OCI-LY1 (cell line): ENCODE data around the gene TRABD2B.

Source experiments
- H2AFZ ChIP-seq: fragments of 200-600 bp; sonication (generic), shearing (Covaris generic); 2 replicates; pipeline ENCODE4 v1.6.0; 2014; ENCODE audit warnings: antibody characterized with exemption, mild to moderate bottlenecking, low read length
- H3F3A ChIP-seq: fragments of 200-600 bp; sonication (generic), shearing (Covaris generic); 2 replicates; pipeline ENCODE4 v1.6.0; 2014; ENCODE audit warnings: mild to moderate bottlenecking, antibody characterized with exemption, low read length, moderate library complexity; ENCODE audit not compliant: insufficient read depth
- H3K27ac ChIP-seq: fragments of 200-600 bp; sonication (generic); 2 replicates; pipeline ENCODE4 v1.5.1; 2014; ENCODE audit warnings: low read length, mixed run types, mild to moderate bottlenecking, low read depth; ENCODE audit not compliant: poor library complexity, severe bottlenecking
- H3K27me3 ChIP-seq: fragments of 200-600 bp; sonication (generic); 2 replicates; pipeline ENCODE4 v1.6.0; 2014; ENCODE audit warnings: antibody characterized with exemption, mild to moderate bottlenecking, low read length, moderate library complexity; ENCODE audit not compliant: insufficient read depth
- H3K36me3 ChIP-seq: fragments of 200-600 bp; sonication (generic); 2 replicates; pipeline ENCODE4 v1.6.1; 2014; ENCODE audit warnings: mild to moderate bottlenecking, antibody characterized with exemption, low read length, moderate library complexity, mixed read lengths; ENCODE audit not compliant: insufficient read depth
- H3K4me1 ChIP-seq: fragments of 200-600 bp; sonication (generic); 2 replicates; pipeline ENCODE4 v1.5.1; 2014; ENCODE audit warnings: mild to moderate bottlenecking, low read length, moderate library complexity; ENCODE audit not compliant: insufficient read depth, severe bottlenecking
- H3K4me2 ChIP-seq: fragments of 200-600 bp; sonication (generic), shearing (Covaris generic); 2 replicates; pipeline ENCODE4 v1.6.1; 2014; ENCODE audit warnings: low read length
- H3K4me3 ChIP-seq: fragments of 200-600 bp; sonication (generic); 2 replicates; pipeline ENCODE4 v1.5.1; 2014; ENCODE audit warnings: low read length, low read depth, mild to moderate bottlenecking, mixed read lengths; ENCODE audit not compliant: poor library complexity, severe bottlenecking
- H3K79me2 ChIP-seq: fragments of 200-600 bp; shearing (Covaris generic); 2 replicates; pipeline ENCODE4 v1.6.1; 2016; ENCODE audit warnings: mixed run types, low read length, mixed read lengths; ENCODE audit not compliant: insufficient read depth
- H3K9ac ChIP-seq: fragments of 200-600 bp; sonication (generic), shearing (Covaris generic); 2 replicates; pipeline ENCODE4 v1.6.1; 2014; ENCODE audit warnings: mild to moderate bottlenecking, low read length, mixed read lengths
- H3K9me2 ChIP-seq: fragments of 200-600 bp; sonication (generic), shearing (Covaris generic); 2 replicates; pipeline ENCODE4 v1.6.1; 2014; ENCODE audit warnings: low read depth, mild to moderate bottlenecking, low read length, mixed read lengths
- H3K9me3 ChIP-seq: fragments of 200-600 bp; shearing (Covaris generic); 2 replicates; pipeline ENCODE4 v1.6.1; 2014; ENCODE audit warnings: low read length, mixed read lengths
- H4K20me1 ChIP-seq: fragments of 200-600 bp; sonication (generic), shearing (Covaris generic); 2 replicates; pipeline ENCODE4 v1.6.0; 2016; ENCODE audit warnings: mild to moderate bottlenecking, low read length; ENCODE audit not compliant: insufficient read depth
- CTCF ChIP-seq: fragments of 200-600 bp; sonication (generic), shearing (Covaris generic); IDR thresholded peaks from 2 replicates; pipeline ENCODE4 v1.5.1; 2017; ENCODE audit warnings: mild to moderate bottlenecking, antibody characterized with exemption, low read length, moderate library complexity, mixed read lengths
- EZH2 ChIP-seq: fragments of 200-600 bp; sonication (generic), shearing (Covaris generic); IDR thresholded peaks from 2 replicates; pipeline ENCODE4 v1.8.0; 2017; ENCODE audit warnings: borderline replicate concordance, mixed run types, mild to moderate bottlenecking, antibody characterized with exemption, low read length, moderate library complexity, mixed read lengths

The TRABD2B gene

GRCh38 chr1:48040154-48040553, 43.0 kb upstream of the TRABD2B start:
- Histone ChIP-seq H3K27ac (no peak overlapping the region), H3K27me3 (no peaks in the 10 kb centered on the region), H3K4me2 (no peak overlapping the region), H3K4me3 (no peak overlapping the region), H3K9me2 (no peaks in the 10 kb centered on the region), H3K4me1 (no peaks in the 10 kb centered on the region), H3K9me3 (no peaks in the 10 kb centered on the region), H4K20me1 (no peaks in the 10 kb centered on the region), H3F3A (no peaks in the 10 kb centered on the region), H2AFZ (no peak overlapping the region), H3K79me2 (no peaks in the 10 kb centered on the region), H3K36me3 (no peaks in the 10 kb centered on the region), H3K9ac (no peak overlapping the region)
- TF ChIP-seq CTCF (no peak), EZH2 (no peak)

GRCh38 chr1:48039088-48040054, 42.2 kb upstream of the TRABD2B start:
- H4K20me1 ChIP-seq = no peaks in the 10 kb centered on the region

GRCh38 chr1:48038270-48038767, 41.1 kb upstream of the TRABD2B start:
- TF ChIP-seq EZH2 (no peak), CTCF (no peak)
- no peaks in the 10 kb centered on the region for H3K9me2 ChIP-seq
- no peak overlapping the region for H3K4me3 ChIP-seq

More at GRCh38 chr1:48039088-48040054, 42.2 kb upstream of the TRABD2B start:
- no peaks in the 10 kb centered on the region for H3K9me2 ChIP-seq
- no peak overlapping the region for H2AFZ ChIP-seq
- H3K9ac ChIP-seq = no peak overlapping the region
- TF ChIP-seq CTCF = no peak
- TF ChIP-seq EZH2 = no peak
- H3K79me2 ChIP-seq = no peaks in the 10 kb centered on the region
- H3K9me3 ChIP-seq = no peaks in the 10 kb centered on the region
- H3F3A ChIP-seq = no peaks in the 10 kb centered on the region
- H3K4me3 ChIP-seq = no peak overlapping the region
- H3K4me2 ChIP-seq = no peak overlapping the region
- H3K27ac ChIP-seq = no peak overlapping the region
- no peaks in the 10 kb centered on the region for H3K4me1 ChIP-seq
- no peaks in the 10 kb centered on the region for H3K36me3 ChIP-seq
- H3K27me3 ChIP-seq = no peaks in the 10 kb centered on the region

More at GRCh38 chr1:48038270-48038767, 41.1 kb upstream of the TRABD2B start:
- no peak overlapping the region for H2AFZ ChIP-seq
- H3K36me3 ChIP-seq = no peaks in the 10 kb centered on the region
- no peak overlapping the region for H3K9ac ChIP-seq
- H3K79me2 ChIP-seq = no peaks in the 10 kb centered on the region
- no peak overlapping the region for H3K27ac ChIP-seq
- no peaks in the 10 kb centered on the region for H3F3A ChIP-seq
- H3K27me3 ChIP-seq = no peaks in the 10 kb centered on the region
- H3K9me3 ChIP-seq = no peaks in the 10 kb centered on the region
- no peaks in the 10 kb centered on the region for H4K20me1 ChIP-seq
- H3K4me1 ChIP-seq = no peaks in the 10 kb centered on the region
- H3K4me2 ChIP-seq = no peak overlapping the region
